ENCODE data around the gene AEN.

The AEN gene

DNA sequence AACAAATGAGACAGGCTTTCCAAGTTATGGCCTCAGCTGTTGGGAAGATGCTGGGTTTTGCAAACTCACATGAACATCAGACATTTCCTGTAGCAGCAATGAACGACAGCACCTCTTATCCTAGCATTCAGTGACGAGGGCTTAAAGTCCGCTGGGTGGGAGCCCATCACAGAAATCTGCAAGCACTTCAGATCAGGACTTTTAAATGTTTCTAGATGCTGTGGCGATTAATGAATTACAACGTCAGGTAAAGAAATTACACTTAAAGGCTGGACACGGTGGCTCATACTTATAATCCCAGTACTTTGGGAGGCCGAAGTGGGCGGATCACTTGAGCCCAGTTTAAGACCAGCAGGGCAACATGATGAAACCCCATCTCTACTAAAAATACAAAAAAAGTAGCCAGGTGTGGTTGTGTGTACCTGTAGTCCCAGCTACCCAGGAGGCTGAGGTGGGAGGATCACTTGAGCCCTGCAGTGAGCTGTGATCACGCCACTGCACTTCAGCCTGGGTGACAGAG, 3.9 kb downstream of the AEN start:
- H3K4me3 ChIP-seq (ENCODE audit: low read depth, low read length): no peak overlapping the region
- DNase-seq (ENCODE audit: low read depth): no peak
- TF ChIP-seq, protein P1, sequence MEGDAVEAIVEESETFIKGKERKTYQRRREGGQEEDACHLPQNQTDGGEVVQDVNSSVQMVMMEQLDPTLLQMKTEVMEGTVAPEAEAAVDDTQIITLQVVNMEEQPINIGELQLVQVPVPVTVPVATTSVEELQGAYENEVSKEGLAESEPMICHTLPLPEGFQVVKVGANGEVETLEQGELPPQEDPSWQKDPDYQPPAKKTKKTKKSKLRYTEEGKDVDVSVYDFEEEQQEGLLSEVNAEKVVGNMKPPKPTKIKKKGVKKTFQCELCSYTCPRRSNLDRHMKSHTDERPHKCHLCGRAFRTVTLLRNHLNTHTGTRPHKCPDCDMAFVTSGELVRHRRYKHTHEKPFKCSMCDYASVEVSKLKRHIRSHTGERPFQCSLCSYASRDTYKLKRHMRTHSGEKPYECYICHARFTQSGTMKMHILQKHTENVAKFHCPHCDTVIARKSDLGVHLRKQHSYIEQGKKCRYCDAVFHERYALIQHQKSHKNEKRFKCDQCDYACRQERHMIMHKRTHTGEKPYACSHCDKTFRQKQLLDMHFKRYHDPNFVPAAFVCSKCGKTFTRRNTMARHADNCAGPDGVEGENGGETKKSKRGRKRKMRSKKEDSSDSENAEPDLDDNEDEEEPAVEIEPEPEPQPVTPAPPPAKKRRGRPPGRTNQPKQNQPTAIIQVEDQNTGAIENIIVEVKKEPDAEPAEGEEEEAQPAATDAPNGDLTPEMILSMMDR (conservative IDR thresholded peaks at IDR 0.05; ENCODE audit: low read depth, low read length): no peak

DNA sequence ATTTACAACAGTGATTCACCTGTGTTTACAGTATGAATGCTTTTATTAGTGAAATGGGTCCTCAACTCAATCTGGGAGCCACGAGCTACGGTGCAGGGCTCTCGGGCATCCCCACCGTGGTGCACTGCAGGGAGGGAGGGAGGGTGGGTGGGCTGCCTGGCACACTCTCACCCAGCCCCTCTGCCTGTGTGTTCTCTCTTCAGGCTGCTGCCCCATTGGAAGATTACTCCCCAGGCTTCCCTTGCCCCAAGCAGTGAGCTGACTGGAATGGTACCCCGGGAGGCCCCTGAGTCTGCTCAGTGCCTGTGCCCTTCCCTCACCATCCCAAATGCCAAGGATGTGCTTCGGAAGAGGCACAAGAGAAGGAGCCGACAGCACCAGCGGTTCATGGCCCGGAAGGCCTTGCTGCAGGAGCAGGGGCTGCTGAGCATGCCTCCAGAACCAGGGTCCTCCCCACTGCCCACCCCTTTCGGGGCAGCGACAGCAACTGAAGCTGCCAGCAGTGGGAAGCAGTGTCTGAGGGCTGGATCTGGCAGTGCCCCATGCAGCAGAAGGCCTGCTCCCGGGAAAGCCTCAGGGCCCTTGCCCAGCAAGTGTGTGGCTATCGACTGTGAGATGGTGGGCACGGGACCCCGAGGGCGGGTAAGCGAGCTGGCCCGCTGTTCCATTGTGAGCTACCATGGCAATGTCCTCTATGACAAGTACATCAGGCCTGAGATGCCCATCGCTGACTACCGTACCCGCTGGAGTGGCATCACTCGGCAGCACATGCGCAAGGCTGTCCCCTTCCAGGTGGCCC, 5.0 kb downstream of the AEN start:
- no peak for DNase-seq (ENCODE audit: low read depth)
- no peak overlapping the region for H3K4me3 ChIP-seq (ENCODE audit: low read depth, low read length)
- TF ChIP-seq, protein P1 (conservative IDR thresholded peaks at IDR 0.05; ENCODE audit: low read depth, low read length): no peak

- H3K4me3 ChIP-seq (ENCODE audit: low read depth, low read length): no peak overlapping the region
- DNase-seq (ENCODE audit: low read depth): no peak
- TF ChIP-seq, protein P1 (conservative IDR thresholded peaks at IDR 0.05; ENCODE audit: low read depth, low read length): no peak
Measured at GRCh38 chr15:88627463-88627862, 6.3 kb downstream of the AEN start.

GRCh38 chr15:88628018-88628654, 7.0 kb downstream of the AEN start:
- no peak overlapping the region for H3K4me3 ChIP-seq (ENCODE audit: low read depth, low read length)
- DNase-seq (ENCODE audit: low read depth): no peak
- TF ChIP-seq, protein P1 (conservative IDR thresholded peaks at IDR 0.05; ENCODE audit: low read depth, low read length): no peak

DNA sequence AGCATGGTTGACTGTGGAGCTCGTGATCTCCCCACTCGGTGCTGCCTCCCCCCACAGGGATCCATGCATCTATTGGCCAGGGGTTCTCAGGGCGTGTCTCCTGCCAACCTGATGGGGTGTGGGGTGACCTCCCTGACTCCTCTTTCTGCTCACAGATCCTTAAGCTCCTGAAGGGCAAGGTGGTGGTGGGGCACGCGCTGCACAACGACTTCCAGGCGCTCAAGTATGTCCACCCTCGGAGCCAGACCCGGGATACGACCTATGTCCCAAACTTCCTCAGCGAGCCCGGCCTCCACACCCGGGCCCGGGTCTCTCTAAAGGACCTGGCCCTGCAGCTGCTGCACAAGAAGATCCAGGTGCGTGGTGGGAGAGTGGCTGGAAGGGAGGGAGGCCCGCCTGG, 7.9 kb downstream of the AEN start:
- no peak for DNase-seq (ENCODE audit: low read depth)
- TF ChIP-seq, protein P1 (conservative IDR thresholded peaks at IDR 0.05; ENCODE audit: low read depth, low read length): no peak
- H3K4me3 ChIP-seq (ENCODE audit: low read depth, low read length): no peak overlapping the region

DNA sequence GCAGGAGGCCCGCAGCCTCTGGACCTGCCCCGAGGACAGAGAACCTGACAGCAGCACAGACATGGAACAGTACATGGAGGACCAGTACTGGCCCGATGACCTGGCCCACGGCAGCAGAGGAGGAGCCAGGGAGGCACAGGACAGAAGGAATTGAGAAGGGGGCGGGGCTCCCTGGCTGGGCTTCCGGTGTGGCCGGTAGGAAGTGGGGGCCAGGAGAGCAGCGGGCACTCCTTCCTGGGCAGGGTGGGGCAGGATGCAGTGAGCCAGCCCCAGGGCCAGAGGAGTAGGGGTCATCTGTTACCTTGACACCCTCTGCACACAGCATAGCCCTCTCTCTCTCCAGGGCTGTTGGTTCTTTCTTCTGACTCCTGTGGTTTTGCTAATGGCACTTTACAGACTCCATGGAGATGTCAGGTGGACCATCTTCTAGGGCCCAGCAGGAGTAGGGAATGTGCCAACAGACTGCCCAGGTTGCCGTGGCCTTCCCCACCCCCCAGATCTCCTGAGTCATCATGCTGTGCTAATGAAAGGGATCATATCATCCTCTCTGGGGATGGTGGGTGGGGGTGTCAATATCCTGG, 9.1 kb downstream of the AEN start:
- no peak overlapping the region for H3K4me3 ChIP-seq (ENCODE audit: low read depth, low read length)
- no peak for DNase-seq (ENCODE audit: low read depth)
- TF ChIP-seq, protein P1 (conservative IDR thresholded peaks at IDR 0.05; ENCODE audit: low read depth, low read length): no peak

Measured in choroid plexus epithelial cell (primary cell).